AG09309 (cell line): ENCODE results near the gene ATP2C2.

Experiments
- DNase-seq: peaks from one replicate; pipeline ENCODE4 v3.0.0-alpha.2; 2010; ENCODE audit warnings: low read depth
- H3K4me3 ChIP-seq: 2 replicates; pipeline ENCODE4 v1.5.1; 2011; ENCODE audit warnings: mild to moderate bottlenecking, low read depth, low read length, moderate library complexity; ENCODE audit not compliant: control insufficient read depth
- TF ChIP-seq, protein P1 (sequence below): IDR thresholded peaks from 2 replicates; pipeline ENCODE4 v1.5.1; 2011; ENCODE audit warnings: mild to moderate bottlenecking, low read depth, low read length, inconsistent platforms; ENCODE audit not compliant: insufficient read depth, control insufficient read depth; ENCODE audit errors: missing control alignments

ATP2C2 gene

GRCh38 chr16:84379008-84379708 is 10.8 kb downstream of the ATP2C2 start:
- H3K4me3 ChIP-seq = no peak overlapping the region
- DNase-seq = no peak
- TF ChIP-seq, protein P1, sequence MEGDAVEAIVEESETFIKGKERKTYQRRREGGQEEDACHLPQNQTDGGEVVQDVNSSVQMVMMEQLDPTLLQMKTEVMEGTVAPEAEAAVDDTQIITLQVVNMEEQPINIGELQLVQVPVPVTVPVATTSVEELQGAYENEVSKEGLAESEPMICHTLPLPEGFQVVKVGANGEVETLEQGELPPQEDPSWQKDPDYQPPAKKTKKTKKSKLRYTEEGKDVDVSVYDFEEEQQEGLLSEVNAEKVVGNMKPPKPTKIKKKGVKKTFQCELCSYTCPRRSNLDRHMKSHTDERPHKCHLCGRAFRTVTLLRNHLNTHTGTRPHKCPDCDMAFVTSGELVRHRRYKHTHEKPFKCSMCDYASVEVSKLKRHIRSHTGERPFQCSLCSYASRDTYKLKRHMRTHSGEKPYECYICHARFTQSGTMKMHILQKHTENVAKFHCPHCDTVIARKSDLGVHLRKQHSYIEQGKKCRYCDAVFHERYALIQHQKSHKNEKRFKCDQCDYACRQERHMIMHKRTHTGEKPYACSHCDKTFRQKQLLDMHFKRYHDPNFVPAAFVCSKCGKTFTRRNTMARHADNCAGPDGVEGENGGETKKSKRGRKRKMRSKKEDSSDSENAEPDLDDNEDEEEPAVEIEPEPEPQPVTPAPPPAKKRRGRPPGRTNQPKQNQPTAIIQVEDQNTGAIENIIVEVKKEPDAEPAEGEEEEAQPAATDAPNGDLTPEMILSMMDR = no peak

- no peak overlapping the region for H3K4me3 ChIP-seq
- no peak for DNase-seq
- TF ChIP-seq, protein P1 = no peak
These were observed 11.5 kb downstream of the ATP2C2 start for GRCh38 chr16:84379709-84380362.

- H3K4me3 ChIP-seq = no peak overlapping the region
- TF ChIP-seq, protein P1 = no peak
- DNase-seq = no peak
These were observed 12.1 kb downstream of the ATP2C2 start for GRCh38 chr16:84380405-84380804.

- TF ChIP-seq, protein P1 = no peak
- no peak for DNase-seq
These were observed 14.1 kb downstream of the ATP2C2 start for GRCh38 chr16:84382396-84382795.

DNA sequence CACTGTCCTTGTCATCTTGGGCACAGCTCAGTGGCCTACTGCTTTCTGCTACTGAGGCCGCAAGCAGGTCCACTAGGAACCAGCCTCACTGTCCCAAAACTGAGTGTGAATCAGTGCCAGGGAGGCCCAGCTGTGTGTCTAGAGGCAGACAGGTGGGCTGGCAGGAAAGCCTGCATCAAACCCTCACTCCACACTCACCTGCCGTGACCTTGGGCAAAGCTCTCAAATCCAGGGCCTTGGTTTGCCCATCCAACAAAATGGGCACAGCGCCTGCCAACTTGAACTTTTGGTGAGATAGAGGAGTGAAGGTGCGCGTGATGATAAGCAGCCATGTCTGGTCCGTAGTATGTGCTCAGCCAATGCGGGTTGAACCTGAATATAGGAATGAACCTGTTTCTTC is 14.8 kb downstream of the ATP2C2 start:
- no peak overlapping the region for H3K4me3 ChIP-seq
- DNase-seq = no peak
- TF ChIP-seq, protein P1 = no peak

More at GRCh38 chr16:84382396-84382795, 14.1 kb downstream of the ATP2C2 start:
- H3K4me3 ChIP-seq = no peak overlapping the region

- no peak for DNase-seq
- TF ChIP-seq, protein P1 = no peak
- H3K4me3 ChIP-seq = no peak overlapping the region
These were observed 17.7 kb downstream of the ATP2C2 start for GRCh38 chr16:84386047-84386446.

DNA sequence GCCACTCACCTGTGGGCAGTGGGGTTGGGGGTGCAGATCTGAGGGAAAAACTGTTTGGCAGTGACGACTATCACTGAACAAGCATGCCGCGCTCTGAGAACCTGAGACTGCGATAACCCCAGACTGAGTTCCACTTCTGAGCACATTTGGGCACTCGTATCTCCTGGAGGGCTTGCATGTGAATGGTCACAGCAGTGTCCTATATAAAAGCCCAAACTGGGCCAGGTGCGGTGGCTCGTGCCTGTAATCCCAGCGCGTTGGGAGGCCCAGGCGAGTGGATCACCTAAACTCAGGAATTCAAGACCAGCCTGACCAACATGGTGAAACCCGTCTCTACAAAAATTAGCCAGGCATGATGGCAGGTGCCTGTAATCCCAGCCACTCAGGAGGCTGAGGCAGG is 18.7 kb downstream of the ATP2C2 start:
- DNase-seq = no peak
- TF ChIP-seq, protein P1 = no peak
- no peak overlapping the region for H3K4me3 ChIP-seq
